Endometrium (tissue), 2 donors: ENCODE results near the gene CBR4.
"Not testable (repeated sequence)": the region's sequence is repeated elsewhere in the genome, so short reads cannot be mapped to it uniquely, and the experiment has no call there.

ENCODE experiments used
- FAIRE-seq: peaks from 2 replicates; lab custom pipeline; 2012; peaks lifted over from hg19 to GRCh38; lab: Jason Lieb, UNC
- donor health status: control.
- donor health status: control.

CBR4 gene

DNA sequence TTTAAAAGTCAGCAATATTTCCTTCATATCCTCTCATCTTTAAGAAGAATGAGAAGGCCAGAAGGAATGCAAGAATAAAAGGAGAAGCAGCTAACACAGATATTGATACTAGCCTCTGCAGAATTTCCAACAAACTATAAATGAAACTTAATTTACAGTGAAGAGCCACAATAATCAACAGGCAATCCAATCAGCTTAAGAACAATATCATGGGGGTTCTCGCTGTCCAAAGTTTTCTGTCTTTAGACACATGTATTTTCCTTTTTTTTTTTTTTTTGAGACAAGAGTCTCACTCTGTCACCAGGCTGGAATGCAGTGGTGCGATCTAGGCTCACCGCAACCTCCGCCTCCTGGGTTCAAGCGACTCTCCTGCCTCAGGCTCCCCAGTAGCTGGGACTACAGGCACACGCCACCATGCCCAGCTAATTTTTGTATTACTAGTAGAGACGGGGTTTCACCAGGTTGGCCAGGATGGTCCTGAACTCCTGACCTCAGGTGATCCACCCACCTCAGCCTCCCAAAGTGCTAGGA is 17.0 kb downstream of the CBR4 start:
- FAIRE-seq, result not testable (repeated sequence)

DNA sequence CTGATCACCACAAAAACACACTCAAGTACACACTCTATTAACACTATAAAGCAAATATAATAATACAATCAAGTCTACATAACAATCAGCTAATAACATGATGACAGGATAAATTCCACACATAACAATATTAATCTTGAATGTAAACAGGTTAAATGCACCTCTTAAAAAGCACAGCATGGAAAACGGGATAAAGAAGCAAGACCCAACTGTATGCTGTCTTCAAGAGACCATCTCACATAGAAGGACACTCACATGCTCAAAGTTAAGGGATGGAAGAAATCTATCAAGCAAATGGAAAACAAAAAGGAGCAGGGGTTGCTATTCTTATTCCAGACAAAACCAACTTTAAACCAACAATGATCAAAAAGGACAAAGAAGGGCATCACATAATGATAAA is 28.1 kb downstream of the CBR4 start:
- FAIRE-seq, result no peak

DNA sequence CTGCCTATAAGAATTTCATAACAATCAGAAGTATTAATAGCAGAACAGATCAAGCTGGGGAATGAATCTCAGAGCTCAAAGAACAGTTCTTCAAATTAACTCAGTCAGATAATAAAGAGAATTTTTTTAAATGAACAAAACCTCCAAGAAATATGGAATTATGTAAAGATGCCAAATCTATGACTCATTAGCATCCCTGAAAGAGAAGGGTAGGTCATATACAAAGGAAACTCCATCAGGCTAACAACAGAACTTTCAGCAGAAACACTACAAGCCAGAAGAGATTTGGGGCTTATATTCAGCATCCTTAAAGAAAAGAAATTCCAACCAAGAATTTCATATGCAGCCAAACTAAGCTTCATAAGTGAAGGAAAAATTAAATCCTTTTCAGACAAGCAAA is 28.6 kb downstream of the CBR4 start:
- no peak for FAIRE-seq

DNA sequence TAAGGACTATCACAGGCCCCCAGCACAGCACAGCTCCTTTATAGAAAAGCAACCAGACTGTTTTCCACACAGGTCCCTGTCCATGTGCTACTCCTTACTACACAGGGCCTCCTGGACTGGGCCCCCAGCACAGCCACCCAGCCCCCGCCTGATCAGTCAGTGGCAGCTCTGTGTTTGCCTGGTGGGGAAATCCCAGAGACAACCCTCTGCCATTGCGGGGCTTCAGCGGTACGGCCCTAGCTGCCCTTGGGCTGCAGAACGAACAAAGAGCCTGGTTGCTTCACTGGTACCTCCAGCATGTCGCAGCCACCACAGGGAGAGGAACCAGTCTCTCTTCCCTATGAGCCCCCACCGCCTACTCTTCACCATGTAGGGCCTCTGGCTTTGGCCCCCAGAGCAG is 30.7 kb downstream of the CBR4 start:
- no peak for FAIRE-seq

DNA sequence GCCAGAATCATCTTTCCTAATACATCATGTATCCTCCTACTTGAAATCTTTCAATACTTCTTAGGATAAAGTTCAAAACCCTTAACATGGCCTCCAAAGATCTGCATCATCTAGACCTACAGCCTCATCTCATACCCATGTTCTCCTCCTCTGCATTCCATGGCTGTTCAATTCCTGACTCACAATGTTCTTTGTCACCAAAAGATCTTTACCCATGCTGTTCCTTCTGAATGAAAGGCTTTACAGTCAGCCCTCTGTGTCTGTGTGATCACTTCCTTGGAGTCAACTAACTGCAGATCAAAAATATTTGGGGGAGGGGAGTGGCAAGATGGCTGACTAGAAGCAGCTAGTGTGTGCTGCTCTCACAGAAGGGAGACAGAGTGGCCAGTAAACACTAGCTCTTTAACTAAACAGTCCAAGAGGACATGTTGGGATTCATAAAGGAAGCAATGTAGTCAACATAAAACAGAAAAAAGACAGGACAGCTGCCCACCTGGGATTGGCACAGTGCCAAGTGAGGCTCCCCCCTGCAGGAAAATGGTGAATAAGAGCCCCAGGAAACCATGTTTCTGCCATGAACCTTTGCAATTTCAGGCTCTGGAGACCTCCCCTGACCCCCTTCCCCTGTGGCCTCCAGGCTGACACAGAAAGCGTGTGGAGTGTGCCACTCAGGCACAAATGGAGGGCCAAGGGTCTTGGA is 31.9 kb downstream of the CBR4 start:
- FAIRE-seq, result no peak

DNA sequence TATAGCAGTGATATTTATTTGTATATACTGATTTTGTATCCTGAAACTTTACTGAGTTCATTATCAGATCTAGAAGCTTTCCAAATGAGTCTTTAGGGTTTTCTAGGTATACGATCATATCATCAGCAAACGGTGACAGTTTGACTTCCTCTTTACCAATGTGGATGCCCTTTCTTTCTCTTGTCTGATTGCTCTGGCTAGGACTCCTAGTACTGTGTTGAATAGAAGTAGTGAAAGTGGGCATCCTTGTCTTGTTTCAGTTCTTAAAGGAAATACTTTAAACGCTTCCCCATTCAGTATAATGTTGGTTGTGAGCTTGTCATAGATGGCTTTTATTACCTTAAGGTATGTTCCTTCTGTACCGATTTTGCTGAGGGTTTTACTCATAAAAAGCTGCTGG is 37.5 kb downstream of the CBR4 start:
- no peak for FAIRE-seq

DNA sequence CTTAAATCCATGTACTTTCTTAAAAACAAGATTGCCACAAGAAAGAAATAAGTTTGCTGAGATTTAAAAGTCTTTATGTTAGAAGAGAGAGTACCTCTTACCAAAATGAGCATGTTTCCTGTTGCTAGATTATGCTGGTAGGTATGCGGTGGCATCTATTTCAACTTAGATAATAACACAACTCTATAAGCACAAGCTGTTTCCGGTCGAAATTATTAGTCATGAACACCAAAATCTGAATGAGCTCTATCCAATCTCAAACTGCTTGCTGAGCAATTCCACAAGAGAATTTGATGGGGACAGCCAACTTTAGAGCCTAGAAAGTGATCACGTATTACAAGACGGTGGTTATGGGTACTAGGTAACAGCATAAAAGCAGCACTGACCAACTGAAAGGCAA is 49.3 kb downstream of the CBR4 start:
- FAIRE-seq, result no peak

DNA sequence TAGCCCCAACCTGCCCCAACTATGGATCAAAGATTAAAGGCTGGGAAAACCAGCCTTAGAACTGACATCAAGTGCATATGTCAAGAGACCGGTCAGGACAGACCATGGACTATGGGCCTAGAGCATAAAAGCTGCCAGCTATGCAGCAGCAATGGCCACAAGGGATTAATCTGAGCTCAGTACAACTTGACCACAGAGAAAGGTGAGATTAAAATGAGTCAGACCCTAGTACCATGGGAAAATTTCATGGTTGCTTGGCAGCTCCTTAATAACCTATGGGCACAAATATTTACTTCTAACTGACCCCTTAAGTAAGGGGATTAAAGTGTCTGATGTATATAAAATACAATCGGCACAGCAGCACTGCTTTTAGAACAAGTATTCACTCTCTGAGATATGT is 54.4 kb downstream of the CBR4 start:
- no peak for FAIRE-seq

DNA sequence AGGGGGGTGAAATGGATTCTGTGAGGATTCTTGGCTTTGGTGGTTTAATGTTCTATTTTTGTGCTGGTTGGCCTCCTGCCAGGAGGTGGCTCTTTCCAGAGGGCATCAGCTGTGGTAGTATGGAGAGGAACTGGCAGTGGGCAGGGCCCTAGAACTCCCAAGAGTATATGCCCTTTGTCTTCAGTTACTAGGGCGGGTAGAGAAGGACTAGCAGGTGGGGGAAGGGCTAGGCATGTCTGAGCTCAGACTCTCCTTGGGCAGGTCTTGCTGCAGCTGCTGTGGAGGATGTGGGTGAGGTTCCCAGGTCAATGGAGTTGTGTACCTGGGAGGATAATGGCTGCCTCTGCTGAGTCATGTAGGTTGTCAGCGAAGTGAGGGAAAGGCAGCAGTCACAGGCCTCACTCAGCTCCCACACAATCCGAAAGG is 57.2 kb downstream of the CBR4 start:
- FAIRE-seq, result not testable (repeated sequence)

DNA sequence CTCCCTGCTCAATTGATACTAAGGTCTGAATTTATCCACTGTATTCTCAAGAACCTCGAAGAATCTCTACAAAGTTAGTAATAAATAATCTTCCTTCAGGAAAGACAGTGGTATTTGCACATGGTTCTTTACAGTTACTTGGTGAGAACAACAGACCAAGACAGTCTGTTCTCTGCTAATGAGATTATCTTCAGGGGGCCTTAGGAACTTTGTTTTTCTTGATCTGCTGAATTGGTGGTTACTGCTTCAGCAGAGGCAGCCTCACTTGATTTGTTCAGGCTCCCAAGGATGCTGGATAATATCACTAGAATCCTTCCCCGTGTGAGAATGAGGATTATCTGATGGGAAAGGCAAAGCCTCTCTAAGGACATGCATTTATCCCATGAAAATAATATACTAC is 64.8 kb downstream of the CBR4 start:
- no peak for FAIRE-seq

DNA sequence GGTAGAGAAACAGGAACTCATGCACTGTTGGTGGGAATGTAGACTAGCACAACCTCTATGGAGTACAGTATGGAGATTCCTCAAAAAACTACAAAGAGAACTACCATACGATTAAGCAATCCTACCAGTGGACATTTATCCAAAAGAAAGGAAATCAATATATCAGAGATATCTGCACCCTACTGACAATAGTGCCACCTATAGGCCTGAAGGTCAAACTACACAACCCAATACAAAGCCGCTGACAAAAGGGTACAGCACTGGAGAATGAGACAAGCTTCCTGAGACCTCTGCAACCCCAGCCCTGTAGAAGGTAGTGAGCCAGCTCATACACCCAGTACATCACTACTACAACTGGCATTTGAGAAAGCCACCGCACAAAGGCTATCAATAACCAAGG is 67.1 kb downstream of the CBR4 start:
- no peak for FAIRE-seq
